ENCODE measurements around the gene WDR70. TPM values are rescaled to one million over a fixed set of nuclear protein-coding genes. Genes with fewer than 3 reads are reported as not detected.

The WDR70 gene
- total RNA-seq, 1 experiment from 2014 or later: 28.4 TPM

GRCh38 chr5:37727238-37727637 lies 348.1 kb downstream of the WDR70 start:
- Histone ChIP-seq H3K9me3 (replicated peaks) (no peaks in the 10 kb centered on the region), H3K4me1 (replicated peaks) (peaks cover 28% of the 10 kb centered on the region), H3K27ac (no peak overlapping the region), H3K27me3 (replicated peaks) (no peaks in the 10 kb centered on the region), H3K36me3 (peaks cover 11% of the 10 kb centered on the region), H3K4me3 (no peak overlapping the region)
- no peak for DNase-seq (ENCODE audit: low read depth in 1 of 2, low spot score in 2 of 2)

GRCh38 chr5:37730896-37731455 lies 351.9 kb downstream of the WDR70 start:
- DNase-seq (ENCODE audit: low read depth in 1 of 2, low spot score in 2 of 2): no peak
- H3K27me3 ChIP-seq (replicated peaks): no peaks in the 10 kb centered on the region
- no peak overlapping the region for H3K27ac ChIP-seq

GRCh38 chr5:37734114-37734513 lies 355.0 kb downstream of the WDR70 start:
- H3K4me3 ChIP-seq: no peak overlapping the region
- no peak for DNase-seq (ENCODE audit: low read depth in 1 of 2, low spot score in 2 of 2)
- H3K27ac ChIP-seq: no peak overlapping the region
- H3K36me3 ChIP-seq: no peaks in the 10 kb centered on the region; the same call in 1 of the 2 replicates
- peaks cover 17% of the 10 kb centered on the region for H3K4me1 ChIP-seq (replicated peaks)
- H3K27me3 ChIP-seq (replicated peaks): no peaks in the 10 kb centered on the region
- no peaks in the 10 kb centered on the region for H3K9me3 ChIP-seq (replicated peaks)

More at GRCh38 chr5:37730896-37731455, 351.9 kb downstream of the WDR70 start:
- H3K36me3 ChIP-seq: peaks cover 11% of the 10 kb centered on the region
- no peak overlapping the region for H3K4me3 ChIP-seq
- no peaks in the 10 kb centered on the region for H3K9me3 ChIP-seq (replicated peaks)
- H3K4me1 ChIP-seq (replicated peaks): no peaks in the 10 kb centered on the region; the same call in 1 of the 2 replicates

GRCh38 chr5:37735649-37736347 lies 356.7 kb downstream of the WDR70 start:
- DNase-seq (ENCODE audit: low read depth in 1 of 2, low spot score in 2 of 2): no peak
- Histone ChIP-seq H3K4me3 (no peak overlapping the region), H3K4me1 (replicated peaks) (peaks cover 34% of the 10 kb centered on the region), H3K27ac (no peak overlapping the region), H3K36me3 (no peaks in the 10 kb centered on the region; the same call in 1 of the 2 replicates), H3K9me3 (replicated peaks) (no peaks in the 10 kb centered on the region), H3K27me3 (replicated peaks) (no peaks in the 10 kb centered on the region)

- H3K27me3 ChIP-seq (replicated peaks): no peaks in the 10 kb centered on the region
- no peak overlapping the region for H3K4me3 ChIP-seq
- H3K27ac ChIP-seq: no peak overlapping the region
- no peaks in the 10 kb centered on the region for H3K9me3 ChIP-seq (replicated peaks)
- H3K4me1 ChIP-seq (replicated peaks): peaks cover 35% of the 10 kb centered on the region
- no peak for DNase-seq (ENCODE audit: low read depth in 1 of 2, low spot score in 2 of 2)
- H3K36me3 ChIP-seq: peaks cover 1% of the 10 kb centered on the region; the same call in 1 of the 2 replicates
These were observed 357.3 kb downstream of the WDR70 start for GRCh38 chr5:37736397-37736796.

GRCh38 chr5:37737326-37738056 lies 358.4 kb downstream of the WDR70 start:
- H3K4me1 ChIP-seq (replicated peaks): peaks cover 35% of the 10 kb centered on the region
- H3K27ac ChIP-seq: no peak overlapping the region
- no peaks in the 10 kb centered on the region for H3K27me3 ChIP-seq (replicated peaks)
- no peaks in the 10 kb centered on the region for H3K9me3 ChIP-seq (replicated peaks)
- H3K4me3 ChIP-seq: no peak overlapping the region
- no peak for DNase-seq (ENCODE audit: low read depth in 1 of 2, low spot score in 2 of 2)
- H3K36me3 ChIP-seq: peaks cover 6% of the 10 kb centered on the region; the same call in 1 of the 2 replicates

GRCh38 chr5:37738057-37738691 lies 359.1 kb downstream of the WDR70 start:
- H3K27me3 ChIP-seq (replicated peaks): no peaks in the 10 kb centered on the region
- H3K4me3 ChIP-seq: no peak overlapping the region
- peaks cover 35% of the 10 kb centered on the region for H3K4me1 ChIP-seq (replicated peaks)
- DNase-seq (ENCODE audit: low read depth in 1 of 2, low spot score in 2 of 2): peak; percentile 68 to 75
- peak overlapping the region; percentile 39 for H3K27ac ChIP-seq
- H3K36me3 ChIP-seq: peaks cover 6% of the 10 kb centered on the region; the same call in 1 of the 2 replicates
- H3K9me3 ChIP-seq (replicated peaks): no peaks in the 10 kb centered on the region

GRCh38 chr5:37738865-37739488 lies 359.9 kb downstream of the WDR70 start:
- H3K4me1 ChIP-seq (replicated peaks): peaks cover 35% of the 10 kb centered on the region
- no peak overlapping the region for H3K4me3 ChIP-seq

GRCh38 chr5:37739817-37740261 lies 360.7 kb downstream of the WDR70 start:
- Histone ChIP-seq H3K27ac (peak overlapping the region; percentile 63), H3K36me3 (peaks cover 8% of the 10 kb centered on the region), H3K27me3 (replicated peaks) (no peaks in the 10 kb centered on the region), H3K4me1 (replicated peaks) (peaks cover 35% of the 10 kb centered on the region), H3K4me3 (no peak overlapping the region), H3K9me3 (replicated peaks) (no peaks in the 10 kb centered on the region)
- DNase-seq (ENCODE audit: low read depth in 1 of 2, low spot score in 2 of 2): peak in 1 of 2 experiments; percentile 64

More at GRCh38 chr5:37738865-37739488, 359.9 kb downstream of the WDR70 start:
- DNase-seq (ENCODE audit: low read depth in 1 of 2, low spot score in 2 of 2): no peak
- H3K27ac ChIP-seq: peak overlapping the region; percentile 63; the same call in 1 of the 2 replicates
- H3K36me3 ChIP-seq: peaks cover 6% of the 10 kb centered on the region; the same call in 1 of the 2 replicates
- no peaks in the 10 kb centered on the region for H3K27me3 ChIP-seq (replicated peaks)
- H3K9me3 ChIP-seq (replicated peaks): no peaks in the 10 kb centered on the region

- peak in 1 of 2 experiments; percentile 55 for DNase-seq (ENCODE audit: low read depth in 1 of 2, low spot score in 2 of 2)
- Histone ChIP-seq H3K4me3 (no peak overlapping the region), H3K9me3 (replicated peaks) (no peaks in the 10 kb centered on the region), H3K36me3 (peaks cover 9% of the 10 kb centered on the region), H3K27me3 (replicated peaks) (no peaks in the 10 kb centered on the region), H3K27ac (peak overlapping the region; percentile 63), H3K4me1 (replicated peaks) (peaks cover 35% of the 10 kb centered on the region)
These were observed 361.4 kb downstream of the WDR70 start for GRCh38 chr5:37740331-37741066.

- no peaks in the 10 kb centered on the region for H3K9me3 ChIP-seq (replicated peaks)
- H3K36me3 ChIP-seq: peaks cover 9% of the 10 kb centered on the region
- H3K27me3 ChIP-seq (replicated peaks): no peaks in the 10 kb centered on the region
- peaks cover 35% of the 10 kb centered on the region for H3K4me1 ChIP-seq (replicated peaks)
- no peak overlapping the region for H3K27ac ChIP-seq
- H3K4me3 ChIP-seq: no peak overlapping the region
- no peak for DNase-seq (ENCODE audit: low read depth in 1 of 2, low spot score in 2 of 2)
These were observed 363.0 kb downstream of the WDR70 start for GRCh38 chr5:37742111-37742510.

GRCh38 chr5:37751227-37751626 lies 372.1 kb downstream of the WDR70 start:
- Histone ChIP-seq H3K36me3 (peaks cover 7% of the 10 kb centered on the region), H3K9me3 (replicated peaks) (no peaks in the 10 kb centered on the region), H3K27ac (no peak overlapping the region), H3K4me3 (no peak overlapping the region), H3K4me1 (replicated peaks) (0 out of 2 replicates have a peak, but pooled peaks cover 7% of the 10 kb centered on the region), H3K27me3 (replicated peaks) (no peaks in the 10 kb centered on the region)
- DNase-seq (ENCODE audit: low read depth in 1 of 2, low spot score in 2 of 2): no peak

All from SJSA1 (cell line).